HG03097 (cell line): ENCODE results near the gene SLC16A11.
A peak's percentile ranks its signal among the peaks of the same experiment; 100 is the strongest.
"Not testable (repeated sequence)": the region's sequence is repeated elsewhere in the genome, so short reads cannot be mapped to it uniquely, and the experiment has no call there.

ENCODE experiments used
- ATAC-seq: cut with Tn5 transposase; IDR thresholded peaks from one replicate; pipeline ENCODE4 v1.9.1; 2021; ENCODE audit not compliant: unreplicated experiment, low FRiP score

The SLC16A11 gene

DNA sequence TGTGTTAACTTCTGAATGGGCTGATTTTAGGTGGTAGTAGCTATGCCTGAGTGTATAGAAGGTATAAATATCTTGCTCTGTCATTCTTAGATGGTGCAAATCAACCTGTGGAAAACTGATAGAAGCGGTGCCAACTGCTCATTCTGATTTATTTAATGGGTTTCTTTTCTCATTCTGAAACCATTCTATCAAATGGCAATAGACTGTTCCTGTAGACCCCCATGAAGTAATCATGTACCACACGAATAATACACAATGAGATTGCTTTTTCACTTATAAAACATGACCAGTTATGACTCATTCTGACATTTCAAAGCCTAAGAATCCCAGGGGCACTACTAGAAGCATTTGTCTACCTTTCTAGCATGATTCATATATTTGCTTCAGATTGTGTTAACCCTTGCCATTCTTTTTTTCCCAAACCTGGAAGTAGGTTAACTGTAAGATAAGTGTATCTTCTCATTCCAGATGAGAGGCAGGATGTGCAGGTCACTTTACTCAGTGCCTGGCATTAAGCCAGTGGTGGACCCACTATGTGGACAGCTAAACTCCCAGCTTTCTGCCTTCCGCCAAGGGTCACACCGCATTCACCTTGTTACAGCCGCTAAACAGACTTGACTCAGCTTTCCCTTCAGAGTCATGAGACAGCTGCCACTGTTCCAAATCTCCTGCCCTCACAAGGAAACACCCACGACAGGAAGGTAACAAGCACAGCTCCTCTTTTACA lies 16.4 kb upstream of the SLC16A11 start:
- ATAC-seq = no peak

GRCh38 chr17:7058831-7059447 lies 15.0 kb upstream of the SLC16A11 start:
- no peak for ATAC-seq

DNA sequence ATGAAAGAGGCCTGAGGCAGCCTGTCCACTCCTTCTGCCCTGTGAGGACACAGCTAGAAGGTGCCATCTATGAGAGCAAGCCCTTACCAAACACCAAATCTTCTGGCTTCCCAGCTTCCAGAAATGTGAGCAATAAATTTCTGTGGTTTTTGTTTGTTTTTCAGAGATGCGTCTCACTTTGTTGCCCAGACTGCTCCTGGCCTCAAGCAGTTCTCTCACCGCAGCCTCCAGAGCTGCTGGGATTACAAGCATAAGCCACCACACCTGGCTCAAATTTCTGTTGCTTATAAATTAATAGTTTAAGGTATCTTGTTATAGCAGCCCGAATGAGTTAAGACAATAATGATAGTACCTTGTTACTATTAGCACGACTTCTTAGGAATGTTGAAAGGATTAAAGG lies 12.5 kb upstream of the SLC16A11 start:
- ATAC-seq = no peak

DNA sequence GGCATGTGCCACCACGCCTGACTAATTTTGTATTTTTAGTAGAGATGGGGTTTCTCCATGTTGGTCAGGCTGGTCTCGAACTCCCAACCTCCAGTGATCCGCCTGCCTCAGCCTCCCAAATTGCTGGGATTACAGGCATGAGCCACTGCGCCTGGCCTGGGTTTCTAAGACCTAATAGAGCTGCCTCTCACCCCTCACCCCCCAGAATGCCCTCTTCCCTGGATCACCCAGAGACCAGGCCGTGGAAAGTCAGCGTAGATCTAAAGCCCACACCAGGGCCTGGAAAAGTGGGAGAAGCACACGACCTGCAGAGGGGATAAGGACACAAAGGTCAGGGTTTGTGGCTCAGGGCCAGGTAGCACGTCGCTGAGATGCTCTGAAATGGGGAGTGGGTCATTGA lies 6.7 kb upstream of the SLC16A11 start:
- not testable (repeated sequence) for ATAC-seq

DNA sequence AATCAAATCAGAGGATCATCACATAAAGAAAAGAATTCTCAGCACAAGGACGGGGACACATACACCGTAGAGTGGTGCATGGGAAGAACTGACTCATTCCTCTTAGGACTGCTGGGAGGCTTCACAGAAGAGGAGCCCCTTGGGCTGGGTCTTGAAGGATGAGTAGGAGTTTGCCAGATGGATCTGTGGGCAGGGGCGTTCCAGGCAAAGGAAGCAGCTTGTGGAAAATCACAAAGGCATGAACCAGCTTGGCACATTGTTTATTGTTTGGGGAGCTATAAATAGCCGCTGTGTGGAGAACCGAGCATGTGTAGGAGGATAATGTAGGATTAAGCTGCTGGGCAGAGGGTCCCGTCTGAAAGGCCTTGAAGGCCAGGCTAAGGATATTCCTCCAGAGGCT lies 5.1 kb upstream of the SLC16A11 start:
- no peak for ATAC-seq

- no peak for ATAC-seq
These were observed 3.7 kb upstream of the SLC16A11 start for GRCh38 chr17:7047566-7047965.

DNA sequence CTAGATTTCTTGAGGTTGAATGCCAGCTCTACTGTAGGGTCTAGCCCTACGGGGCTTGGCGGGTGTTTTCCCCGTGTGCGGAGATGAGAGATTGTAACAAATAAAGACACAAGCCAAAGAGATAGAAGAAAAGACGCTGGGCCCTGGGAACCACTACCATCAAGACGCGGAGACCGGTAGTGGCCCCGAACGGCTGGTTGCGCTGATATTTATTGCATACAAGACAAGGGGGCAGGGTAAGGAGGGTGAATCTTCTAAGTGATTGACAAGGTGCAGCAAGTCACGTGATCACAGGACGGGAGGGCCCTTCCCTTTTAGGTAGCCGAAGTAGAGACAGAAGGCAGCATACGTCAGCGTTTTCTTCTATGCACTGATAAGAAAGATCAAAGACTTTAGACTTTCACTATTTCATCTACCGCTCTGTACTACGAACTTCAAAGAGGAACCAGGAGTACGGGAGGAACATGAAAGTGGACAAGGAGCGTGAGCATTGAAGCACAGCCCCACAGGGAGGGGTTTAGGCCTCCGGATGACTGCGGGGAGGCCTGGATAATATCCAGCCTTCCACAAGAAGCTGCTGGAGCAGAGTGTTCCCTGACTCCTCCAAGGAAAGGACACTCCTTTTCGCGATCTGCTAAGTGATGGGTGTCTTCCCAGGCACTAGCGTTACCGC lies 3.0 kb upstream of the SLC16A11 start:
- ATAC-seq = not testable (repeated sequence)

DNA sequence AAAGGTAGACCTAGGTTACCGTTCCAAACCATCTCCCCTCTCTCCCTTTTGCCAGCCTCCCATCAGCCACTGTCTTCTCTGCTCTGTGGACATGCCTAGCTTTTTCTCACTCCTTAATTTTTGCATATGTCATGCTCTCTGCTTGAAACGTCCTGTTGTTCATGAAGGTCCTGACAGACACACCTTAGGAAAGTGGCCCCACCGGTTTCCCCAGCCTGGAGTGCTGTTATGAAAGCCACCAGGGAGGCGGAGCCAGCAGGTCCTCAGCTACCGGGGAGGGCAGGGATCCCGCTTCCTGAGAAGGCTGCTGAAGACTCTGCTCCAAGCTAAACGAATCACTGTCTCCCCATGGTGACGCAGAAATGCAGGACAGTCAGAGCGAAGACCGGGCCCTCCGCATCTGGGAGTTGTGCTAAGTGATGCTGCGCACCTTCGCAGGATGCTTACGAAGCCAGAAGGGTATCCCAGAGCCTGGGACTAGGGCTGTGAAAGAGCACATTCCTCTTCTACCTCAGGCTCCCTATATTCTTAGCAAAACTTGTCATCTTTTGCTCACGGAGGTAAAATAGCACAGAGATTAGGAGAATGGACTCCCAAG lies 2.3 kb upstream of the SLC16A11 start:
- no peak for ATAC-seq

- no peak for ATAC-seq
These were observed 1.7 kb upstream of the SLC16A11 start for GRCh38 chr17:7045492-7046126.

DNA sequence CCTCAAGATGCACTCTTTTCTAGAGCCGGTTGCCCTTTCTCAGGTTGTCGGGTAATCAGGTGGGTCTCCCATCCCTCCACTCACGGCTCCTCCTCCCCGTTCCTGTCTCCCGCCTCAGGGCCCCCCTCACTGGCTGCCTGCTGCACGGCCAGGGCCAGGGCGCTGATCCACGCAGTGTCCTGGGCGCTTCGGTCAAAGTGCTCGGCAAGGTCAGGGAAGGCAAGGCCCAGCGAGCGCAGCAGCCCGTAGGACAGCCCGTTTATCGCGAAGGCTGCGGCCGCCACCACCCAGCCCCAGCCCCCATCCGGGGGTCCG lies 753 bp downstream of the SLC16A11 start:
- no peak for ATAC-seq

GRCh38 chr17:7042501-7043181 lies 1.3 kb downstream of the SLC16A11 start:
- ATAC-seq = no peak

DNA sequence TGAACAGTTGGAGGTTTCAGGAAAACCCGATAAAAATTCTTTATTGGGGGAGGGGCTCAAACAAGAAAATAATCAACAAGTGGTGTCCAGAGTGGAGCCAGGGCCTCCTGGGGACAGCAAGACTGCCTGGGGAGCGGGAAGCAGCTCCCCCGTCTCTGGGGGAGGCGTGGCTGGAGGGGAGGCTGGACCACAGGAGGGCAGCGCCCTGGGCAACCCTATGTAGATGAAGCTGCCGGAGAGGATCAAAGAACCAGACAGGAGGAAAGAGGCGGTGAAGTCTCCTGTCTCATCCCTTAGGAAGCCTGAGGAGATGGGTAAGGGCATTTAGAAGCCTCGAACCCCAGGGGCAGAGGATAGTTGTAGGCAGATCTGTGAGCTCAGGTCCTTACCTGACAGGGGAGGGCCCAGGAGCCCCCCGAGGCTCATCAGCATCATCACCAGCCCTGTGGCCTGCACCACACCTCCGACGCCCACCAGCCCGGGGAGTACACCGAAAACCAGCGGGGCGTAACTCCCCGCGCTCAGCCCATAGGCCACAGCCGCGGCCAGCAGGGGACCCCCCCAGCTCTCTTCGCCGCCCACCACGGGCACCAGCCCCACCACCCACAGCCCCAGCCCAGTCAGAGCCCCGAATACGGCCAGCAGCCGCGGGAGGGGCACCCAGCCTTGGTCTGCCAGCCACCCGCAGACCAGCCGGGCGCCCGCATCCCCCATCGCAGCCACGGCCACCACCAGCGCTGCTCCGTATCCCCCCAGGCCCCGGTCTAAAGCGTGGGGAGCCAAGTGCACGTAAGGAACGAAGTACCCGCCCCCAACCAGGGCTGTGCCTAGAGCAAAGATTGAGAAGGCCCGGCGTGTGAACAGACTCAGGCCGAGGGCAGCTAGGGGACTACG lies 2.0 kb downstream of the SLC16A11 start:
- ATAC-seq = no peak

DNA sequence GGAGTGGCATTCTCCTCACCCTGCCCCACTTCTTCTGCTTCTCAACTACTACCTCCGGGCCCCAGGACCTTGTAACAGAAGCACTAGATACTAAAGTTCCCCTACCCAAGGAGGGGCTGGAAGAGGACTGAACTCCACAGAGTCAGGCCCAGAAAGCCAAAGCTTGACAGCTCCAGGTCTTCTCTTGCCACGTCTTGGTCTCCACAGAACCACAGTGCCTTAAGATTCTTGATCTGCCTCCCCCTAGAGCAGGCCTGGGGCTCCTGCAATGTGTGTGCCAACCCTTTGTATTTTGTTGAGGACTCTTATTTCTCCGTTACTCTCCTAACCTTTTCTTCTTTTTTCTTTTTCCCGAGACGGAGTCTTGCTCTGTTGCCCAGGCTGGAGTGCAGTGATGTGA lies 4.1 kb downstream of the SLC16A11 start:
- no peak for ATAC-seq

GRCh38 chr17:7038025-7038862 lies 5.6 kb downstream of the SLC16A11 start:
- no peak for ATAC-seq

DNA sequence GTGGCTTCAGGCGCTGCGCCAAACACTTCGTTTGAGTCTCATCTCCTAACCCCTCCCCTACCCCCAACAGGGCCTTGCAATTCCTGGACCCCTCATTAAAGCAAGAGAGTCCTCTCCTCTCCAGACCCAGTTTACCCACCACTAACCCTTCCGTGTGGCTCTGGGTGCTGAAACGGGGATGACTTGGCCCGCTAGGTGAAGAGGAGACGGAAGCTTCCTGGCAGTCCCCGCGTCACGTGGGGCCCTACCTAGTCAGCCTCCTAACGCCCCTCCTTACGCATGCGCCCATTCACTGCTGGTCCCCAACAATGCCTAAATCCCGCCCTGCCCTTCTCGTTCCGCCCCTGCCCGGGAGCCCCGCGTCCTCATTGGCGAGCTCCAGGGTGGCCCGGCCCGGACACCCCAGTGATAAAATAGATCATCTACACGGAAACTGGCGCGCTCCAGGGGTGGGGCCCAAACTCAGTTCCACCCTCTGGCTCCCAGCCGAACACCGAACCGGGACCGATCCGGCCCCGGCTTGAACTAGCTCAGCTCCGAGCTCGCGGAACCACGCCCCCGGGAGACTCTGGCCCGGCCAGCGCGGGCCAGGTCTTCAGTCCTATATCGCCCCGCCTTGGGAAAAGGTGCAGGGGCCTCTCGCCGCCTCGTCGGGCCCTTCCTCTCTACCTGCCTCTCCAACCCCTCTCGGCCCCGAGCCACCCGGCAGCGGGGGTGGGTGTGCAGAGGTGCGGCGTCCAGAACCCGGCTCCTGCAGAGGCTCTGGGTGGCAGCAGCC lies 8.1 kb downstream of the SLC16A11 start, which contains the start of gene SLC16A13:
SLC16A13 (plus strand) TSS at position 425 of the 778 bp plus-strand sequence. CDS start 368 bp downstream, outside the sequence.
- ATAC-seq = peak; percentile 87

DNA sequence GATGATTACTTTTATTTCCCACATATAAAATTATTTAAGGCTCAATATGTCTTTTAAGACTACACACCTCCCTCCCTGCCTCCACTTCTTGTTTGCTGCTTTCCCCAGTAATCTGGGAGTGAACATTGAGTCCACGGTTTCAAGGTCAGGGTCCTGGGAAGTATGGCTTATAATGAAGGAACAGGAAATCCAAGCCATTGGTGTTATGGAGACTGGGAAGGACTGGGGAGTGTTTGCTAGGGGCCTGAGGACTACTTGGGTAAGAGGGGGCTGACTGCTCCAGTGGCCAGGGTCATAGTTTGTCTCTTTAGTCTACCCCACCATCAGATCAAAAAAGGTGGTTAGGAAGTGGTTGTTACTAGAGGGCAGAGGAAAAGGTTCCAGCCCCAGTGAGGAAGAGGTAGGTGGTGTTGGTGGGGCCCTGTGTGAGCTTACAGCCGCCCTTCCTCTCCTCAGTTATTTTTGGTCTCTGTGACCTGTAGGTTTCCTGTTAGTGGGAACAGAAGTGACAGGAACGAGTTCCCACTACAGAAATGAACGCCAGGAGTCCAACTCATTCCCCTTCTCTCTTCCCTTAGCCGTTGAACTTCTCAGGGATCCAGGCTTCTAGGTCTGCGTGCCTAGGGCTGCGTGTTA lies 8.8 kb downstream of the SLC16A11 start:
- peak; percentile 18 for ATAC-seq

GRCh38 chr17:7029659-7030058 lies 14.2 kb downstream of the SLC16A11 start:
- ATAC-seq = no peak
